Measurements from ENCODE around the gene FBLN2. TPM values are rescaled to one million over a fixed set of nuclear protein-coding genes. Genes with fewer than 3 reads are reported as not detected.

The FBLN2 gene
- polyA plus RNA-seq, 1 donor (not counting 4 experiments of a cell fraction or from before 2014, with no cell fraction given), result 0.72 TPM

- dilution Hi-C loops (cut with MboI; ENCODE audit: extremely low pct_ligation_motif_present, low sequenced_read_pairs), result no loop called here
- H3K4me3 ChIP-seq (ENCODE audit: control insufficient read depth in 2 of 3, extremely low read depth in 1 of 3, insufficient read depth in 2 of 3, low read depth in 1 of 3, low read length in 3 of 3), result no peak overlapping the region
- H3K79me2 ChIP-seq (ENCODE audit: control insufficient read depth, insufficient read depth, low read length), result no peaks in the 10 kb centered on the region
- no peaks in the 10 kb centered on the region for H4K20me1 ChIP-seq (ENCODE audit: control insufficient read depth, extremely low read depth, insufficient read depth, low read length)
- no peaks in the 10 kb centered on the region for H3K36me3 ChIP-seq (ENCODE audit: control insufficient read depth in 2 of 2, extremely low read depth in 1 of 2, insufficient read depth in 2 of 2, low read length in 2 of 2)
- DNase-seq (ENCODE audit: low read depth, low spot score), result no peak
- no peak overlapping the region for H3K9ac ChIP-seq (ENCODE audit: control insufficient read depth, extremely low read depth, insufficient read depth, low read length)
- no peaks in the 10 kb centered on the region for H3K4me1 ChIP-seq (ENCODE audit: control insufficient read depth, extremely low read depth, insufficient read depth, low read length)
- TF ChIP-seq EZH2 (IDR thresholded peaks at IDR 0.05; ENCODE audit: low read length), result no peak
- no peak for TF ChIP-seq CTCF (optimal IDR thresholded peaks at IDR 0.05 in 1 of 3, IDR thresholded peaks at IDR 0.05 in 1 of 3, conservative IDR thresholded peaks at IDR 0.05 in 1 of 3; ENCODE audit: extremely low read depth in 1 of 3, insufficient read depth in 2 of 3, low read length in 3 of 3)
- H3K9me3 ChIP-seq (ENCODE audit: control insufficient read depth, low read depth, low read length), result no peaks in the 10 kb centered on the region
- no peak overlapping the region for H2AFZ ChIP-seq (ENCODE audit: control insufficient read depth, low read length)
- FAIRE-seq, result no peak
- no peaks in the 10 kb centered on the region for H3K9me1 ChIP-seq (ENCODE audit: control insufficient read depth, extremely low read depth, insufficient read depth, low read length)
- no peak overlapping the region for H3K4me2 ChIP-seq (ENCODE audit: control insufficient read depth, extremely low read depth, insufficient read depth, low read depth, low read length)
- no peak overlapping the region for H3K27ac ChIP-seq (ENCODE audit: control insufficient read depth, insufficient read depth, low read length)
- H3K27me3 ChIP-seq (ENCODE audit: control insufficient read depth, extremely low read depth, insufficient read depth, low read length), result peaks cover 20% of the 10 kb centered on the region
Observed at GRCh38 chr3:13555753-13556152, 6.8 kb downstream of the FBLN2 start.

- DNase-seq (ENCODE audit: low read depth, low spot score) (no peak), FAIRE-seq (no peak)
- Histone ChIP-seq H3K9me3 (ENCODE audit: control insufficient read depth, low read depth, low read length) (no peaks in the 10 kb centered on the region), H3K27ac (ENCODE audit: control insufficient read depth, insufficient read depth, low read length) (no peak overlapping the region), H3K9ac (ENCODE audit: control insufficient read depth, extremely low read depth, insufficient read depth, low read length) (no peak overlapping the region), H3K4me3 (ENCODE audit: control insufficient read depth in 2 of 3, extremely low read depth in 1 of 3, insufficient read depth in 2 of 3, low read depth in 1 of 3, low read length in 3 of 3) (no peak overlapping the region), H3K4me2 (ENCODE audit: control insufficient read depth, extremely low read depth, insufficient read depth, low read depth, low read length) (no peak overlapping the region), H4K20me1 (ENCODE audit: control insufficient read depth, extremely low read depth, insufficient read depth, low read length) (no peaks in the 10 kb centered on the region), H2AFZ (ENCODE audit: control insufficient read depth, low read length) (no peak overlapping the region), H3K36me3 (ENCODE audit: control insufficient read depth in 2 of 2, extremely low read depth in 1 of 2, insufficient read depth in 2 of 2, low read length in 2 of 2) (no peaks in the 10 kb centered on the region), H3K79me2 (ENCODE audit: control insufficient read depth, insufficient read depth, low read length) (no peaks in the 10 kb centered on the region), H3K9me1 (ENCODE audit: control insufficient read depth, extremely low read depth, insufficient read depth, low read length) (no peaks in the 10 kb centered on the region), H3K4me1 (ENCODE audit: control insufficient read depth, extremely low read depth, insufficient read depth, low read length) (no peaks in the 10 kb centered on the region), H3K27me3 (ENCODE audit: control insufficient read depth, extremely low read depth, insufficient read depth, low read length) (peaks cover 17% of the 10 kb centered on the region)
- dilution Hi-C loops (cut with MboI; ENCODE audit: extremely low pct_ligation_motif_present, low sequenced_read_pairs), result no loop called here
- TF ChIP-seq EZH2 (IDR thresholded peaks at IDR 0.05; ENCODE audit: low read length) (no peak), CTCF (optimal IDR thresholded peaks at IDR 0.05 in 1 of 3, IDR thresholded peaks at IDR 0.05 in 1 of 3, conservative IDR thresholded peaks at IDR 0.05 in 1 of 3; ENCODE audit: extremely low read depth in 1 of 3, insufficient read depth in 2 of 3, low read length in 3 of 3) (no peak)
Observed at GRCh38 chr3:13556207-13556606, 7.3 kb downstream of the FBLN2 start.

Data from keratinocyte (primary cell).